Measurements from ENCODE around the gene DZANK1. TPM values are rescaled to one million over a fixed set of nuclear protein-coding genes. Genes with fewer than 3 reads are reported as not detected.

Gene DZANK1
- total and polyA plus RNA-seq, 2 experiments from 2014 or later: 1.2 to 1.6 TPM

- in situ Hi-C loops (cut with MboI): no loop called here
Measured at GRCh38 chr20:18465536-18466200, 1.2 kb downstream of the DZANK1 start.

GRCh38 chr20:18456600-18456999 is 10.2 kb downstream of the DZANK1 start:
- no peak for DNase-seq
- Histone ChIP-seq H3K9me3 (ENCODE audit: low read depth) (no peaks in the 10 kb centered on the region), H2AFZ (no peak overlapping the region), H3K4me3 (no peak overlapping the region), H3K27me3 (replicated peaks; ENCODE audit: insufficient read depth) (no peaks in the 10 kb centered on the region), H3K4me1 (ENCODE audit: insufficient read depth) (no peaks in the 10 kb centered on the region), H3K27ac (no peak overlapping the region), H3F3A (ENCODE audit: insufficient read depth) (no peaks in the 10 kb centered on the region), H3K4me2 (ENCODE audit: unreplicated experiment) (no peak overlapping the region), H3K79me2 (ENCODE audit: insufficient read depth) (no peaks in the 10 kb centered on the region), H4K20me1 (ENCODE audit: insufficient read depth) (no peaks in the 10 kb centered on the region), H3K9me2 (ENCODE audit: insufficient read depth) (no peaks in the 10 kb centered on the region), H3K36me3 (ENCODE audit: low read depth) (no peaks in the 10 kb centered on the region), H3K9ac (no peak overlapping the region)
- in situ Hi-C loops (cut with MboI): no loop called here
- TF ChIP-seq EZH2 (IDR thresholded peaks at IDR 0.05; ENCODE audit: insufficient read depth, poor library complexity, severe bottlenecking): no peak
- TF ChIP-seq EZH2phosphoT487 (IDR thresholded peaks at IDR 0.05; ENCODE audit: insufficient read depth, low read depth): no peak
- 81 to 83% methylated on average over 3 of the region's 3 CpGs for WGBS, 2 experiments (ENCODE audit: low coverage in 1 of 2, low lambda C conversion rate in 2 of 2, missing lambda C conversion rate in 2 of 2)

More at GRCh38 chr20:18465536-18466200, 1.2 kb downstream of the DZANK1 start:
- H3K36me3 ChIP-seq (ENCODE audit: low read depth): no peaks in the 10 kb centered on the region
- H3K4me1 ChIP-seq (ENCODE audit: insufficient read depth): peaks cover 11% of the 10 kb centered on the region
- peak overlapping the region; percentile 86 for H3K4me2 ChIP-seq (ENCODE audit: unreplicated experiment)
- H3K9ac ChIP-seq: no peak overlapping the region; the same call in 1 of the 2 replicates
- peak overlapping the region; percentile 99; the same call in 1 of the 2 replicates for H3K4me3 ChIP-seq
- H3K79me2 ChIP-seq (ENCODE audit: insufficient read depth): peaks cover 35% of the 10 kb centered on the region
- no peaks in the 10 kb centered on the region for H3K27me3 ChIP-seq (replicated peaks; ENCODE audit: insufficient read depth)
- DNase-seq: no peak
- TF ChIP-seq EZH2 (IDR thresholded peaks at IDR 0.05; ENCODE audit: insufficient read depth, poor library complexity, severe bottlenecking): no peak
- no peak overlapping the region for H3K27ac ChIP-seq
- H3K9me3 ChIP-seq (ENCODE audit: low read depth): no peaks in the 10 kb centered on the region
- H3K9me2 ChIP-seq (ENCODE audit: insufficient read depth): no peaks in the 10 kb centered on the region
- H4K20me1 ChIP-seq (ENCODE audit: insufficient read depth): no peaks in the 10 kb centered on the region
- H2AFZ ChIP-seq: peak overlapping the region; percentile 96
- H3F3A ChIP-seq (ENCODE audit: insufficient read depth): no peaks in the 10 kb centered on the region
- WGBS, 2 experiments (ENCODE audit: low coverage in 1 of 2, low lambda C conversion rate in 2 of 2, missing lambda C conversion rate in 2 of 2): 56 to 62% methylated on average over 6 of the region's 6 CpGs

GRCh38 chr20:18443886-18444285 is 22.9 kb downstream of the DZANK1 start:
- DNase-seq: peak; percentile 30
- H3K27ac ChIP-seq: no peak overlapping the region
- no peaks in the 10 kb centered on the region for H3K9me3 ChIP-seq (ENCODE audit: low read depth)
- H3K27me3 ChIP-seq (replicated peaks; ENCODE audit: insufficient read depth): no peaks in the 10 kb centered on the region
- H2AFZ ChIP-seq: no peak overlapping the region
- H3K4me3 ChIP-seq: no peak overlapping the region
- no peaks in the 10 kb centered on the region for H3K9me2 ChIP-seq (ENCODE audit: insufficient read depth)
- 62 to 66% methylated on average over 4 of the region's 4 CpGs for WGBS, 2 experiments (ENCODE audit: low coverage in 1 of 2, low lambda C conversion rate in 2 of 2, missing lambda C conversion rate in 2 of 2)
- no peak overlapping the region for H3K9ac ChIP-seq
- no peaks in the 10 kb centered on the region for H3K4me1 ChIP-seq (ENCODE audit: insufficient read depth)
- in situ Hi-C loops (cut with MboI): no loop called here
- no peaks in the 10 kb centered on the region for H3K36me3 ChIP-seq (ENCODE audit: low read depth)
- no peak overlapping the region for H3K4me2 ChIP-seq (ENCODE audit: unreplicated experiment)
- TF ChIP-seq EZH2phosphoT487 (IDR thresholded peaks at IDR 0.05; ENCODE audit: insufficient read depth, low read depth) (no peak), EZH2 (IDR thresholded peaks at IDR 0.05; ENCODE audit: insufficient read depth, poor library complexity, severe bottlenecking) (no peak)
- no peaks in the 10 kb centered on the region for H3K79me2 ChIP-seq (ENCODE audit: insufficient read depth)
- no peaks in the 10 kb centered on the region for H3F3A ChIP-seq (ENCODE audit: insufficient read depth)
- no peaks in the 10 kb centered on the region for H4K20me1 ChIP-seq (ENCODE audit: insufficient read depth)

- Histone ChIP-seq H3K4me1 (ENCODE audit: insufficient read depth) (no peaks in the 10 kb centered on the region), H3F3A (ENCODE audit: insufficient read depth) (no peaks in the 10 kb centered on the region), H3K79me2 (ENCODE audit: insufficient read depth) (no peaks in the 10 kb centered on the region), H4K20me1 (ENCODE audit: insufficient read depth) (no peaks in the 10 kb centered on the region), H3K9me3 (ENCODE audit: low read depth) (no peaks in the 10 kb centered on the region), H3K9ac (no peak overlapping the region), H3K4me3 (no peak overlapping the region), H3K27ac (no peak overlapping the region), H3K4me2 (ENCODE audit: unreplicated experiment) (no peak overlapping the region), H2AFZ (no peak overlapping the region), H3K36me3 (ENCODE audit: low read depth) (no peaks in the 10 kb centered on the region), H3K9me2 (ENCODE audit: insufficient read depth) (no peaks in the 10 kb centered on the region), H3K27me3 (replicated peaks; ENCODE audit: insufficient read depth) (no peaks in the 10 kb centered on the region)
- 0% methylated on average over 1 of the region's 1 CpG for WGBS, 2 experiments (ENCODE audit: low coverage in 1 of 2, low lambda C conversion rate in 2 of 2, missing lambda C conversion rate in 2 of 2)
- in situ Hi-C loops (cut with MboI): no loop called here
- TF ChIP-seq EZH2phosphoT487 (IDR thresholded peaks at IDR 0.05; ENCODE audit: insufficient read depth, low read depth) (no peak), EZH2 (IDR thresholded peaks at IDR 0.05; ENCODE audit: insufficient read depth, poor library complexity, severe bottlenecking) (no peak)
- no peak for DNase-seq
Measured at GRCh38 chr20:18440403-18440802, 26.4 kb downstream of the DZANK1 start.
